H1 (cell line): ENCODE results near the gene PIAS1. TPM values are rescaled to one million over a fixed set of nuclear protein-coding genes. Genes with fewer than 3 reads are reported as not detected.

Experiments used
- ASH2L ChIP-seq: fragments of 200-600, 300-600 bp; sonication (generic); IDR thresholded peaks from one replicate; pipeline ENCODE4 v1.7.1; 2017; ENCODE audit warnings: low read length
- CEBPB ChIP-seq: IDR thresholded peaks from 2 replicates; pipeline ENCODE4 v1.6.1; 2012; ENCODE audit warnings: low read depth, low read length
- CHD1 ChIP-seq: IDR thresholded peaks from 2 replicates; pipeline ENCODE4 v1.6.1; 2012; ENCODE audit warnings: low read depth, low read length, improper control_type of control experiment
- CTBP2 ChIP-seq: IDR thresholded peaks from 2 replicates; pipeline ENCODE4 v1.7.0; 2011; ENCODE audit warnings: borderline replicate concordance, mild to moderate bottlenecking, moderate library complexity, mixed read lengths, low read length; ENCODE audit not compliant: insufficient read depth, insufficient read length
- JUND ChIP-seq: IDR thresholded peaks from 2 replicates; pipeline ENCODE4 v1.6.1; 2011; ENCODE audit warnings: mild to moderate bottlenecking, improper control_type of control experiment, low read length
- SP2 ChIP-seq: IDR thresholded peaks from 2 replicates; pipeline ENCODE4 v1.6.1; 2012; ENCODE audit warnings: mild to moderate bottlenecking, low read length, inconsistent platforms
- polyA plus RNA-seq, 7 experiments: library from polyadenylated mRNA; depleted of rRNA in 3 of 7; stranded (reverse) in 5 of 7; unstranded in 2 of 7; fragments of >200 nt in 5 of 7; fragments of 200-250 nt in 2 of 7; gene quantifications; 1 replicate in 5 of 7; 2 replicates in 1 of 7; 4 replicates in 1 of 7; pipeline versions ENCODE4 v1.2.1 to v1.2.3, GENCODE V29; 2011 to 2013; ENCODE audit warnings: missing spikeins in 2 of 7, mixed read lengths in 2 of 7
- total RNA-seq: library from RNA; stranded (reverse); fragmentation: NEBNext Ultra II Directional; extraction: Animal tissue kit (Norgen Biotek cat#: 25700); gene quantifications from 2 replicates; pipeline ENCODE4 v1.2.1, GENCODE V29; 2021

Gene PIAS1
- total and polyA plus RNA-seq, 2 of the 8 experiments (the other 6 are each of a cell fraction or from before 2014, with no cell fraction given) = 30.8 to 34.5 TPM

DNA sequence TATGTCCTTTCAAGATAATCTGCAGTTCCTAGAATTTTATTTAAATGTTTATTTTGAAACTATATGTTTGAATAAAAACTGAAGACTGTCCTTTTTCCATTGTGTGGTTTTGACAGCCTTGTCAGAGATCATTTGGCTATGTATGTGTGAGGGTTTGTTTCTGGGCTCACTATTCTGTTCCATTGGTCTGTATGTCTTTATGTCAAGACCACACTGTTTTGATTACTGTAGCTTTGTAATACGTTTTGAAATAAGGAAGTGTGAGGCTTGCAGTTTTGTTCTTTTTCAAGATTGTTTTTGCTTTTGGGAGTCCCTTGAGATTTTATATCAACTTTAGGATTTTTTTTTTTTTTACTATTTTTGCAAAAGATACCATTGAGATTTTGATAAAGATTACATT, 42.0 kb downstream of the PIAS1 start (continued):
- TF ChIP-seq CHD1 = no peak
- no peak for TF ChIP-seq CEBPB
- TF ChIP-seq JUND = no peak
- no peak for TF ChIP-seq SP2
- no peak for TF ChIP-seq ASH2L
- no peak for TF ChIP-seq CTBP2
